Measurements from ENCODE around the gene XXYLT1. TPM values are rescaled to one million over a fixed set of nuclear protein-coding genes. Genes with fewer than 3 reads are reported as not detected.

The XXYLT1 gene
- total RNA-seq, 2 experiments from 2014 or later, result 3.1 to 3.7 TPM

DNA sequence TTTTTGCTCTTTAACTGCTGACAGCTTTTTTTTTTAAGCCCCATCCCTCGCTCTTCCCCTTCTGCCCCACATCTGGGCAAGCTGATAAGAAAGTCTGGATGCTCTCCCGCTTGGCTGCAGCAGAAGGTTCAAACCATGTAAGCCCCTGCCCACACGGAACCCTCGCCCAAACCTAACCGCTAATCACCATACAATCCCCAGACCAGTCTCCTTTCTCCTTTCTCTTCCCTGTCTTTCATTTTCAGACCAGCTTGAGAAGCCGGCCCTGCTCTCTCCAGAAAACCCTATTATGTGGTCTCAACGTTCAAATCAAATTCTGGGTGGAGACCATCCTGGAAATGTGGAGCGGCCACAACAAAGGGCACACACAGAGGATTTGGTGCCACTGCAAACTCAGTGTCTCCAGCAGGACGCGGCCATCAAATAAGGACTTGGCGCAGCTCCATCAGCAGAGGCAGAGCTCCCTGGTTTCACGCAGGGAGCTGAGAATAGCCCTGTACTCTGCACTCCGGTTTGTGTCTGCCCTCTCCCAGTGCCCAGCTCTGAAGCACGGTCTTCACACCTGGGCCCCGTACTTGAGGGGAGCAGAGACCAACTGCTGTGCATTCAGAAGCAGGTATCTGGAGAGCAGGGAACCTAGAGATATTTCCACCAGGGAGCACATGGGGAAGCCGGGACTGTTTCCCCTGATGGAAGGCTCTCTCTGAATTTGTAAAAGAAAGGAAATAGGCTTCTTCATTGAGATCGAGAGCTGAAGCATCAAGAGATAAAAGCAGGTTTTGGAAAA is 92.6 kb downstream of the XXYLT1 start:
- Mint-ChIP-seq H3K27me3 (no peaks in the 10 kb centered on the region), H3K9me3 (no peaks in the 10 kb centered on the region), H3K4me1 (ENCODE audit: low read depth) (peaks cover 33% of the 10 kb centered on the region), H3K27ac (no peak overlapping the region), H3K36me3 (ENCODE audit: low read depth) (no peaks in the 10 kb centered on the region), H3K4me3 (no peak overlapping the region)
- TF ChIP-seq, protein P1, sequence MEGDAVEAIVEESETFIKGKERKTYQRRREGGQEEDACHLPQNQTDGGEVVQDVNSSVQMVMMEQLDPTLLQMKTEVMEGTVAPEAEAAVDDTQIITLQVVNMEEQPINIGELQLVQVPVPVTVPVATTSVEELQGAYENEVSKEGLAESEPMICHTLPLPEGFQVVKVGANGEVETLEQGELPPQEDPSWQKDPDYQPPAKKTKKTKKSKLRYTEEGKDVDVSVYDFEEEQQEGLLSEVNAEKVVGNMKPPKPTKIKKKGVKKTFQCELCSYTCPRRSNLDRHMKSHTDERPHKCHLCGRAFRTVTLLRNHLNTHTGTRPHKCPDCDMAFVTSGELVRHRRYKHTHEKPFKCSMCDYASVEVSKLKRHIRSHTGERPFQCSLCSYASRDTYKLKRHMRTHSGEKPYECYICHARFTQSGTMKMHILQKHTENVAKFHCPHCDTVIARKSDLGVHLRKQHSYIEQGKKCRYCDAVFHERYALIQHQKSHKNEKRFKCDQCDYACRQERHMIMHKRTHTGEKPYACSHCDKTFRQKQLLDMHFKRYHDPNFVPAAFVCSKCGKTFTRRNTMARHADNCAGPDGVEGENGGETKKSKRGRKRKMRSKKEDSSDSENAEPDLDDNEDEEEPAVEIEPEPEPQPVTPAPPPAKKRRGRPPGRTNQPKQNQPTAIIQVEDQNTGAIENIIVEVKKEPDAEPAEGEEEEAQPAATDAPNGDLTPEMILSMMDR (IDR thresholded peaks at IDR 0.05), result no peak
- Histone ChIP-seq H3K27me3 (ENCODE audit: control insufficient read depth in 1 of 2, insufficient read depth in 2 of 2, low read length in 2 of 2) (no peaks in the 10 kb centered on the region), H3K9me3 (ENCODE audit: control insufficient read depth in 1 of 2, insufficient read depth in 1 of 2, low read length in 2 of 2) (no peaks in the 10 kb centered on the region), H3K36me3 (ENCODE audit: insufficient read depth, low read length) (no peaks in the 10 kb centered on the region), H3K4me1 (ENCODE audit: insufficient read depth, low read length) (peaks cover 17% of the 10 kb centered on the region), H3K27ac (ENCODE audit: low read depth in 1 of 2, low read length in 2 of 2) (no peak overlapping the region), H3K4me3 (ENCODE audit: low read length) (no peak overlapping the region)
- DNase-seq, result no peak
- ChIA-PET CTCF (no interaction called here), POLR2A (no interaction called here)
- no peak for ATAC-seq (ENCODE audit: poor library complexity)
- intact Hi-C loops (cut with DNase I, micrococcal nuclease), result no loop called here

DNA sequence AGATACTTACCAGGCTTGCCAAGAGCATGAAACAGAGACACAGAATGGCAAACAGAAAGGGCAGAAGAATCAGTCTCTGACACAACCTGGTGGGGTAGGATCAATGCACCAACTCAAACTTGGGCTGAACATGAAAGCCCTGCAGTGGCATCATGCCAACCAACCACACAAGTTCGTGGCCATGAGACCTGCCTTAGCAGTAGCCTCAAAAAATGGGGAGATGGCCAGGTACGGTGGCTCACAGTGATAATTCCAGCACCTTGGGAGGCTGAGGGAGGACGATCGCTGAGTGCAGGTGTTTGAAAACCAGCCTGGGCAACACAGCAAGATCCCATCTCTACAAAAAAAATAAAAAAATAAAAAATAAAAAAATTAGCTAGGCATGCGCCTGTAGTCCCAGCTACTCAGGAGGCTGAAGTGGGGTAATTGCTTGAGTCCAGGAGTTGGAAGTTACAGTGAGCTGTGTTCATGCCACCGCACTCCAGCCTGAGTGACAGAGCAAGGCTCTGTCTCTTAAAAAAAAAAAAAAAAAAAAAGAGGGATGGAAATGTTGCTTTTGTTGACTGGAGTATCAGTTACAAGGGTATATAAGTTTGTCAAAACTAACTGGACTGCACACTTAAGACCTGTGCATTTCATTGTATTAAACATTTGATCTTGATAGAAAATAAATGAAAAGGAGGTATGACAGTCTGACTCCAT is 93.4 kb downstream of the XXYLT1 start:
- H3K36me3 ChIP-seq (ENCODE audit: insufficient read depth, low read length), result no peaks in the 10 kb centered on the region
- intact Hi-C loops (cut with DNase I, micrococcal nuclease), result no loop called here
- TF ChIP-seq, protein P1 (IDR thresholded peaks at IDR 0.05), result no peak
- H3K27ac ChIP-seq (ENCODE audit: low read depth in 1 of 2, low read length in 2 of 2), result no peak overlapping the region
- Mint-ChIP-seq H3K27me3 (no peaks in the 10 kb centered on the region), H3K27ac (no peak overlapping the region), H3K4me1 (ENCODE audit: low read depth) (peaks cover 26% of the 10 kb centered on the region), H3K9me3 (no peaks in the 10 kb centered on the region), H3K36me3 (ENCODE audit: low read depth) (no peaks in the 10 kb centered on the region), H3K4me3 (no peak overlapping the region)
- H3K27me3 ChIP-seq (ENCODE audit: control insufficient read depth in 1 of 2, insufficient read depth in 2 of 2, low read length in 2 of 2), result no peaks in the 10 kb centered on the region
- H3K4me1 ChIP-seq (ENCODE audit: insufficient read depth, low read length), result peaks cover 13% of the 10 kb centered on the region
- ChIA-PET POLR2A (no interaction called here), CTCF (no interaction called here)
- no peak for DNase-seq
- no peak for ATAC-seq (ENCODE audit: poor library complexity)
- no peaks in the 10 kb centered on the region for H3K9me3 ChIP-seq (ENCODE audit: control insufficient read depth in 1 of 2, insufficient read depth in 1 of 2, low read length in 2 of 2)
- H3K4me3 ChIP-seq (ENCODE audit: low read length), result no peak overlapping the region

DNA sequence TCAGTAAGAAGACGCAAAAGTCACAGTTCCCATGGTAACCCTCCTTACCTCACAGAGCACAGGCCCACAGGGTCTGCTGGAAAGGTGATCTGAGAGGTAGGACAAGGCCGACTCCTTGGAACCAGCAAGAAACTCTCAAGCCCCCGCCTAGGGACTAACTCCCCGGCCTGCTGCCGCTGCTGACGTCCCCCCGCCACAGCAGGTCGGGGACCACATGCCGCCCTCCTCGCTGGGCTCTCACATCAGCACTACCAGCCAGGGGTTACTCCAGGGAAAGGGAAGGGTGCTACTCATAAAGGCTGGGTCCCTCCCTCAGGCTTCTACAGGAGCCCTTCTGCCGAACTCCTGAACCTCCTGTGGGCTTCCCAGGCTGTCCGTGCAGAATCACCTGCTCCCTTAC is 94.2 kb downstream of the XXYLT1 start:
- Mint-ChIP-seq H3K9me3 (no peaks in the 10 kb centered on the region), H3K27ac (no peak overlapping the region), H3K4me3 (no peak overlapping the region), H3K4me1 (ENCODE audit: low read depth) (peaks cover 18% of the 10 kb centered on the region), H3K27me3 (no peaks in the 10 kb centered on the region), H3K36me3 (ENCODE audit: low read depth) (no peaks in the 10 kb centered on the region)
- Histone ChIP-seq H3K4me3 (ENCODE audit: low read length) (no peak overlapping the region), H3K4me1 (ENCODE audit: insufficient read depth, low read length) (peaks cover 6% of the 10 kb centered on the region), H3K27me3 (ENCODE audit: control insufficient read depth in 1 of 2, insufficient read depth in 2 of 2, low read length in 2 of 2) (no peaks in the 10 kb centered on the region), H3K36me3 (ENCODE audit: insufficient read depth, low read length) (no peaks in the 10 kb centered on the region), H3K9me3 (ENCODE audit: control insufficient read depth in 1 of 2, insufficient read depth in 1 of 2, low read length in 2 of 2) (no peaks in the 10 kb centered on the region), H3K27ac (ENCODE audit: low read depth in 1 of 2, low read length in 2 of 2) (no peak overlapping the region)
- ATAC-seq (ENCODE audit: poor library complexity), result no peak
- POLR2A ChIA-PET, result no interaction called here
- intact Hi-C loops (cut with DNase I, micrococcal nuclease), result no loop called here
- CTCF ChIA-PET, result no interaction called here
- TF ChIP-seq, protein P1 (IDR thresholded peaks at IDR 0.05), result no peak
- DNase-seq, result no peak
